Measurements from ENCODE around the gene MUC2.

The MUC2 gene

DNA sequence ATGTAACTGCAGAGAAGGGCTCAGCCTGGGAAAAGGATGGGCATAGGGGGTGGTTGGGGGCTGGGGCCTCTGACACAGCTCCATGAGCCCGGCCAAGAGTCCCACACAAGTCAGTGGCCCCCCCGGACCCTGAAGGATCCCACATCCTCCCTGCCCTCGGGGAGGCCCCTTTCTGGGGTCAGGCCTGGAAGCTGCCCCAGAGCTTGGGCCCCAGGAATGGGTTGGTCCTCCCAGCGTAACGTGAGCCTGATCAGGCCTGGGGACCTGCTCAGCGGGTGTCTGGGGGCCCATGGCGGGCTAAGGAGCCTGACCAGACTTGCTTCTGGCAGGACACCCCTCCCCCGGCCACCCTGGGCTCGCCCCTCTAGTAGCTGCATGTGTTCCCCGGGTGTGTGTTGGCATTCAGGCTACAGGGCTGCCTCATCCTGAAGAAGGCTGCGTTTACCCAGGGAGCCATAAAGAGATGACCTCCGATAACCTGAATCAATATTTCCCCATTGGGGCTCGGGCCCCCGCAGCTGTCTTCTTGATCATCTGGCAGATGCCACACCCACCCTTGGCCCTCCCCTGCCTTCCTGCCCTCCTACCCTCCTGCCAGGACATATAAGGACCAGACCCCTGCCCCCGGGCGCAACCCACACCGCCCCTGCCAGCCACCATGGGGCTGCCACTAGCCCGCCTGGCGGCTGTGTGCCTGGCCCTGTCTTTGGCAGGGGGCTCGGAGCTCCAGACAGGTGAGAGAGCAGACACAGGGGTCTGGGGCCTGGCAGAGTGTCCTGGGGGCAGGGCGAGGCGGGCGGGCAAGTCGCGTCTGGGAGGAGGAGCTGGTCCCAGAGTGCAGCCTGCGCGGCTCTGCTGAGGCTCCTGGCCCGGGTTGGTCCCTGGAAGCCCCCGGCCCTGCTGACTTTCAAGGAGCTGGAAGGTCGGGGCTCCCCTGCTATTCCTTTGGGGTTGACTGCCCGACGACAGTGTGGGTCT lies at the start of gene MUC2:
MUC2 (plus strand) TSS at position 631 of the 978 bp plus-strand sequence.
- no peaks in the 10 kb centered on the region for H3K9me2 ChIP-seq (replicated peaks; ENCODE audit: insufficient read depth, low read length)
- no peaks in the 10 kb centered on the region for H3K9me3 ChIP-seq (replicated peaks; ENCODE audit: insufficient read depth, low read length)
- no peak for DNase-seq
- H2AFZ ChIP-seq (ENCODE audit: low read length), result no peak within 1 kb of the TSS
- H3K36me3 ChIP-seq (replicated peaks; ENCODE audit: insufficient read depth, low read length), result no peaks in the 10 kb centered on the region
- TF ChIP-seq EZH2 (optimal IDR thresholded peaks at IDR 0.05; ENCODE audit: low read depth, low read length), result no peak
- TF ChIP-seq EZH2phosphoT487 (IDR thresholded peaks at IDR 0.05; ENCODE audit: low read length), result no peak
- TF ChIP-seq, protein P1, sequence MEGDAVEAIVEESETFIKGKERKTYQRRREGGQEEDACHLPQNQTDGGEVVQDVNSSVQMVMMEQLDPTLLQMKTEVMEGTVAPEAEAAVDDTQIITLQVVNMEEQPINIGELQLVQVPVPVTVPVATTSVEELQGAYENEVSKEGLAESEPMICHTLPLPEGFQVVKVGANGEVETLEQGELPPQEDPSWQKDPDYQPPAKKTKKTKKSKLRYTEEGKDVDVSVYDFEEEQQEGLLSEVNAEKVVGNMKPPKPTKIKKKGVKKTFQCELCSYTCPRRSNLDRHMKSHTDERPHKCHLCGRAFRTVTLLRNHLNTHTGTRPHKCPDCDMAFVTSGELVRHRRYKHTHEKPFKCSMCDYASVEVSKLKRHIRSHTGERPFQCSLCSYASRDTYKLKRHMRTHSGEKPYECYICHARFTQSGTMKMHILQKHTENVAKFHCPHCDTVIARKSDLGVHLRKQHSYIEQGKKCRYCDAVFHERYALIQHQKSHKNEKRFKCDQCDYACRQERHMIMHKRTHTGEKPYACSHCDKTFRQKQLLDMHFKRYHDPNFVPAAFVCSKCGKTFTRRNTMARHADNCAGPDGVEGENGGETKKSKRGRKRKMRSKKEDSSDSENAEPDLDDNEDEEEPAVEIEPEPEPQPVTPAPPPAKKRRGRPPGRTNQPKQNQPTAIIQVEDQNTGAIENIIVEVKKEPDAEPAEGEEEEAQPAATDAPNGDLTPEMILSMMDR (IDR thresholded peaks at IDR 0.05; ENCODE audit: low read length), result no peak
- H3K9ac ChIP-seq (ENCODE audit: low read length), result no peak within 1 kb of the TSS
- H3F3A ChIP-seq (ENCODE audit: insufficient read depth, low read length), result no peaks in the 10 kb centered on the region
- no peaks in the 10 kb centered on the region for H4K20me1 ChIP-seq (ENCODE audit: insufficient read depth, low read length)
- no peak within 1 kb of the TSS for H3K27ac ChIP-seq (ENCODE audit: low read length)
- no peak within 1 kb of the TSS for H3K4me3 ChIP-seq (ENCODE audit: low read length)
- peaks cover 65% of the 10 kb centered on the region for H3K27me3 ChIP-seq (replicated peaks; ENCODE audit: insufficient read depth, low read length)
- H3K4me2 ChIP-seq (ENCODE audit: low read depth, low read length), result no peak within 1 kb of the TSS
- no peaks in the 10 kb centered on the region for H3K4me1 ChIP-seq (ENCODE audit: low read length)
- no peaks in the 10 kb centered on the region for H3K79me2 ChIP-seq (ENCODE audit: low read length)

DNA sequence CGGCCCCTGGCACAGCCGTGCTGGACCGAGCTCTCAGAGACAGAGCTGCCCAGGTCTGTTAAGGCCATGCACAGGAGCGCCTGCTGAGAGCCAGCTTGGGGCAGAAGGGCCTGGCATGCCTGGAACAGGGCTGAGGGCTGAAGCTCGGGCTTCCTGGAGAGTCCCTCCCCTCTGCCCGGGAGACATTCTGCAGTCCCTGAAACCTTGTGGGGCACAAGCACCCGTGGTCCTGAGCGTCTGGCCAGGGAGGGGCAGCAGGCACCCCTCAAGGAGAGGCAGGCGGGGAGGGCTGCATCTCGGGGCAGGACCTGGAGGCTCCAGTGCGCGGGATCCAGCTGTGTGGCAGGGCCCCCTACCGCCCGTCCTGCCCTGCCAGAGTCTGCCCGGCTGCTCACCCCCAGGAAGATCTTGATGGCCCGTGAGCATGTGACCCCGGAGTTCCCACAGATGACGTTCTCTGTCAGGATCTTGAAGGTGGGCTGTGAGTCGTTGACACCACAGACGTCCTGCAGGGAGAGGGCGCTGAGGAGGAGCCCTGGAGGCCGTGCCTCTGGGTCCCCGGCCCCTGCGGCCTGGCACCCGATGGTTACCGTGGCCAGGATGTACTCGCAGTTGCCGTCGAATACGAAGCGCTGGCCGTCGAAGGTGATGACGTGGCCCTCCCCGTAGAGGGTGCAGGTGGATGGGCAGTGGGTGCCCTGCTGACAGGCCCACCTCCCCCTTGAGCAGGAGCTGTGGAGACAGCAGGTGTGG lies 49.1 kb upstream of the MUC2 start:
- H3F3A ChIP-seq (ENCODE audit: insufficient read depth, low read length), result no peaks in the 10 kb centered on the region
- H3K9ac ChIP-seq (ENCODE audit: low read length), result no peak overlapping the region
- peaks cover 31% of the 10 kb centered on the region; the same call in 1 of the 2 replicates for H3K27me3 ChIP-seq (replicated peaks; ENCODE audit: insufficient read depth, low read length)
- no peak overlapping the region for H3K27ac ChIP-seq (ENCODE audit: low read length)
- DNase-seq, result no peak
- no peak for TF ChIP-seq EZH2 (optimal IDR thresholded peaks at IDR 0.05; ENCODE audit: low read depth, low read length)
- TF ChIP-seq EZH2phosphoT487 (IDR thresholded peaks at IDR 0.05; ENCODE audit: low read length), result no peak
- TF ChIP-seq, protein P1 (IDR thresholded peaks at IDR 0.05; ENCODE audit: low read length), result no peak
- H3K4me3 ChIP-seq (ENCODE audit: low read length), result no peak overlapping the region
- H4K20me1 ChIP-seq (ENCODE audit: insufficient read depth, low read length), result no peaks in the 10 kb centered on the region
- no peak overlapping the region for H2AFZ ChIP-seq (ENCODE audit: low read length)
- H3K9me2 ChIP-seq (replicated peaks; ENCODE audit: insufficient read depth, low read length), result no peaks in the 10 kb centered on the region
- no peaks in the 10 kb centered on the region for H3K79me2 ChIP-seq (ENCODE audit: low read length)
- H3K9me3 ChIP-seq (replicated peaks; ENCODE audit: insufficient read depth, low read length), result no peaks in the 10 kb centered on the region
- no peaks in the 10 kb centered on the region for H3K36me3 ChIP-seq (replicated peaks; ENCODE audit: insufficient read depth, low read length)
- no peaks in the 10 kb centered on the region for H3K4me1 ChIP-seq (ENCODE audit: low read length)
- H3K4me2 ChIP-seq (ENCODE audit: low read depth, low read length), result no peak overlapping the region

DNA sequence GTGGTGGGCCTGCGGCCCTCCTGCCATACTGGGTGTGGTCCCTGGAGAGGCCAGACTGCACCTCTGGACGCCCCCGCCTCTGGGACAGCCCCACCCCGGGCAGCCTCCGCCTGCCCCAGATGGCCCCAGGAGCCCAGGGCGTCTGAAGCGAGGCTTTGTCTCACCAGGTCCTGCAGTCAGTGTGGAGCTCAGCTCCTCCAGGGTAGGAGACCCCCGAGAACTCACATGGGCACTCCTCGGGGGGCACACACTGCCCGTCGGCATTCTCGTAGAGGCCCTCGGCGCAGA lies 48.6 kb upstream of the MUC2 start:
- Histone ChIP-seq H3K4me1 (ENCODE audit: low read length) (no peaks in the 10 kb centered on the region), H3K9me2 (replicated peaks; ENCODE audit: insufficient read depth, low read length) (no peaks in the 10 kb centered on the region), H3K79me2 (ENCODE audit: low read length) (no peaks in the 10 kb centered on the region), H3K9ac (ENCODE audit: low read length) (no peak overlapping the region), H2AFZ (ENCODE audit: low read length) (no peak overlapping the region), H4K20me1 (ENCODE audit: insufficient read depth, low read length) (no peaks in the 10 kb centered on the region), H3K27me3 (replicated peaks; ENCODE audit: insufficient read depth, low read length) (peaks cover 32% of the 10 kb centered on the region), H3K36me3 (replicated peaks; ENCODE audit: insufficient read depth, low read length) (no peaks in the 10 kb centered on the region), H3F3A (ENCODE audit: insufficient read depth, low read length) (no peaks in the 10 kb centered on the region), H3K9me3 (replicated peaks; ENCODE audit: insufficient read depth, low read length) (no peaks in the 10 kb centered on the region), H3K27ac (ENCODE audit: low read length) (no peak overlapping the region), H3K4me3 (ENCODE audit: low read length) (no peak overlapping the region), H3K4me2 (ENCODE audit: low read depth, low read length) (no peak overlapping the region)
- DNase-seq, result no peak
- TF ChIP-seq EZH2 (optimal IDR thresholded peaks at IDR 0.05; ENCODE audit: low read depth, low read length) (no peak), EZH2phosphoT487 (IDR thresholded peaks at IDR 0.05; ENCODE audit: low read length) (no peak)
- TF ChIP-seq, protein P1 (IDR thresholded peaks at IDR 0.05; ENCODE audit: low read length), result no peak

All from MM.1S (cell line).